ENCODE measurements around the gene LIMA1.
"Not testable (repeated sequence)": the region's sequence is repeated elsewhere in the genome, so short reads cannot be mapped to it uniquely, and the experiment has no call there.

The LIMA1 gene

GRCh38 chr12:50185970-50186663, 97.2 kb downstream of the LIMA1 start:
- DNase-seq (ENCODE audit: low read depth): no peak

GRCh38 chr12:50185301-50185895, 97.9 kb downstream of the LIMA1 start:
- no peak for DNase-seq (ENCODE audit: low read depth)

GRCh38 chr12:50184261-50184660, 99.1 kb downstream of the LIMA1 start:
- DNase-seq (ENCODE audit: low read depth): no peak

GRCh38 chr12:50182461-50182860, 100.9 kb downstream of the LIMA1 start:
- DNase-seq (ENCODE audit: low read depth): no peak

GRCh38 chr12:50181691-50182090, 101.6 kb downstream of the LIMA1 start:
- DNase-seq (ENCODE audit: low read depth): no peak

- no peak for DNase-seq (ENCODE audit: low read depth)
Observed at GRCh38 chr12:50175716-50176026, 107.6 kb downstream of the LIMA1 start.

GRCh38 chr12:50174971-50175715, 108.2 kb downstream of the LIMA1 start:
- no peak for DNase-seq (ENCODE audit: low read depth)

- peak; percentile 99 for DNase-seq (ENCODE audit: low read depth)
Observed at GRCh38 chr12:50167049-50167828, 116.1 kb downstream of the LIMA1 start, which contains the start of gene CERS5. CERS5 (minus strand) TSS chr12:50167369; CDS start chr12:50167297, 72 bp downstream.

- DNase-seq (ENCODE audit: low read depth): peak; percentile 66
Observed at GRCh38 chr12:50166799-50167048, 116.6 kb downstream of the LIMA1 start.

- DNase-seq (ENCODE audit: low read depth): no peak
Observed at GRCh38 chr12:50164963-50165362, 118.4 kb downstream of the LIMA1 start.

- DNase-seq (ENCODE audit: low read depth): no peak
Observed at GRCh38 chr12:50162230-50162629, 121.1 kb downstream of the LIMA1 start.

GRCh38 chr12:50160643-50161042, 122.7 kb downstream of the LIMA1 start:
- DNase-seq (ENCODE audit: low read depth): no peak

- no peak for DNase-seq (ENCODE audit: low read depth)
Observed at GRCh38 chr12:50157259-50157658, 126.1 kb downstream of the LIMA1 start.

- DNase-seq (ENCODE audit: low read depth): no peak
Observed at GRCh38 chr12:50156641-50157040, 126.7 kb downstream of the LIMA1 start.

GRCh38 chr12:50154947-50155346, 128.4 kb downstream of the LIMA1 start:
- not testable (repeated sequence) for DNase-seq (ENCODE audit: low read depth)

- DNase-seq (ENCODE audit: low read depth): no peak
Observed at GRCh38 chr12:50151047-50151687, 132.2 kb downstream of the LIMA1 start.

GRCh38 chr12:50149311-50149710, 134.0 kb downstream of the LIMA1 start:
- DNase-seq (ENCODE audit: low read depth): no peak

GRCh38 chr12:50148011-50148410, 135.3 kb downstream of the LIMA1 start:
- DNase-seq (ENCODE audit: low read depth): not testable (repeated sequence)

- DNase-seq (ENCODE audit: low read depth): no peak
Observed at GRCh38 chr12:50147281-50147680, 136.0 kb downstream of the LIMA1 start.

GRCh38 chr12:50145439-50145838, 137.9 kb downstream of the LIMA1 start:
- no peak for DNase-seq (ENCODE audit: low read depth)

- no peak for DNase-seq (ENCODE audit: low read depth)
Observed at GRCh38 chr12:50142993-50143392, 140.3 kb downstream of the LIMA1 start.

GRCh38 chr12:50132505-50133135, 150.7 kb downstream of the LIMA1 start:
- DNase-seq (ENCODE audit: low read depth): no peak

Measured in activated T-cell treated with anti-CD3 and anti-CD28 coated beads for 48 hours (primary cell).